ENCODE results near the gene BUD23.
A peak's percentile ranks its signal among the peaks of the same experiment; 100 is the strongest.
"Not testable (repeated sequence)": the region's sequence is repeated elsewhere in the genome, so short reads cannot be mapped to it uniquely, and the experiment has no call there.

Gene BUD23

DNA sequence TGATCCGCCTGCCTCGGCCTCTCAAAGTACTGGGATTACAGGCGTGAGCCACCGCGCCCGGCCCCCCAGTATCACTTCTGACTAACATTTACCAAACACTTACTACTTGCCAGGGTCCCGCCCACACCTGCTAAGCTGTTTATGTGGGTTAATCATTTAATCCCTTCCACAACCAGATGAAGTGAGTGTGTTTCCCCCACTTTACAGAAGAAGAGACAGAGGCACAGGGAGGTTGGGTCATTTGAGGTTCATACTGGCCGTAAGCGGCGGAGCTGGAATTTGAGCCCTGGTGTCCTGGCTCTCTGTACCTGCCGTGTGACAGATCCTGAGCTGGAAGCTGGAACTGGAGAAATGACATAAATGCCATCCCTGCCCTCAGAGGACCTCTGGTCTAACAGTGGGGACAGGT, 30.9 kb upstream of the BUD23 start:
- no peak for TF ChIP-seq CTCF (conservative IDR thresholded peaks at IDR 0.05; ENCODE audit: control insufficient read depth, insufficient read depth, low read depth, low read length)
- no peak overlapping the region for H3K4me3 ChIP-seq (ENCODE audit: control insufficient read depth, low read depth, low read length)
- DNase-seq (ENCODE audit: low read depth) = no peak

DNA sequence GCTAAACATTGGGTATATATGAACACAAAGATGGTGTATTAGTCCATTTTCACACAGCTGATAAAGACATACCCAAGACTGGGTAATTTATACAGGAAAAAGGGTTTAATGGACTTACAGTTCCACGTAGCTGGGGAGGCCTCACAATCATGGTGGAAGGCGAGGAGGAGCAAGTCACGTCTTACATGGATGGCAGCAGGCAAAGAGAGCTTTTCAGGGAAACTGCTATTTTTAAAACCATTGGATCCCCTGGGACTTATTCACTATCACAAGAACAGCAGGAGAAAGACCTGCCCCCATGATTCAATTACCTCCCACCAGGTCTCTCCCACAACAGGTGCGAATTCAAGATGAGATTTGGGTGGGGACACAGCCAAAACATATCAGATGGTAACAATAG, 28.1 kb upstream of the BUD23 start:
- not testable (repeated sequence) for DNase-seq (ENCODE audit: low read depth); H3K4me3 ChIP-seq (ENCODE audit: control insufficient read depth, low read depth, low read length)

GRCh38 chr7:73659983-73660382, 23.4 kb upstream of the BUD23 start:
- DNase-seq (ENCODE audit: low read depth) = no peak
- no peak overlapping the region for H3K4me3 ChIP-seq (ENCODE audit: control insufficient read depth, low read depth, low read length)
- TF ChIP-seq CTCF (conservative IDR thresholded peaks at IDR 0.05; ENCODE audit: control insufficient read depth, insufficient read depth, low read depth, low read length) = no peak

- not testable (repeated sequence) for DNase-seq (ENCODE audit: low read depth); H3K4me3 ChIP-seq (ENCODE audit: control insufficient read depth, low read depth, low read length)
Observed at GRCh38 chr7:73660594-73660993, 22.8 kb upstream of the BUD23 start.

DNA sequence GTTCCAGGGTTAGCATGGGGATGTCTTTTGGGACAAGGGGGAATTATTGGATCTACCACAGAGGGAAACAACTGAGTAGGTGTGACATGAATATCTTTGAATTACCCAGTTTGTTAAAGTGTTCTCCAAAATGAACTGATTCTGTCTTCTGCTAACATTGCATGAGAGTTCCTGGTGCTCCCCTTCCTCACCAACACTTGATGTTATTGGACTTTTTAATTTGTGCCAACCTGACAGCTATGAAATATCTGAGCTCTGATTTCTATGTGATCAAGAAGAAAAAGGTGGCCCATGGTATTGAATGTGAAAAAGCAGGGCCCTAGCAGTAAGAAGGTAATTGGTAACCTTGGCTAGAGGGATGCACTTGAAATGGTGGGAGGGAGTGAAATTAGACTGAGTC, 20.4 kb upstream of the BUD23 start:
- no peak for TF ChIP-seq CTCF (conservative IDR thresholded peaks at IDR 0.05; ENCODE audit: control insufficient read depth, insufficient read depth, low read depth, low read length)

GRCh38 chr7:73667344-73668102, 15.9 kb upstream of the BUD23 start, which contains the start of gene VPS37D:
Gene VPS37D (plus strand): TSS chr7:73667831. CDS start chr7:73667959, 128 bp downstream.
- peak within 1 kb of the TSS; percentile 52 for H3K4me3 ChIP-seq (ENCODE audit: control insufficient read depth, low read depth, low read length)
- DNase-seq (ENCODE audit: low read depth) = peak; percentile 74
- TF ChIP-seq CTCF (conservative IDR thresholded peaks at IDR 0.05; ENCODE audit: control insufficient read depth, insufficient read depth, low read depth, low read length) = no peak

More for the DNA sequence above, 20.4 kb upstream of the BUD23 start:
- no peak overlapping the region for H3K4me3 ChIP-seq (ENCODE audit: control insufficient read depth, low read depth, low read length)
- DNase-seq (ENCODE audit: low read depth) = no peak

GRCh38 chr7:73668103-73668885, 15.1 kb upstream of the BUD23 start:
- H3K4me3 ChIP-seq (ENCODE audit: control insufficient read depth, low read depth, low read length) = peak overlapping the region; percentile 52
- no peak for DNase-seq (ENCODE audit: low read depth)
- no peak for TF ChIP-seq CTCF (conservative IDR thresholded peaks at IDR 0.05; ENCODE audit: control insufficient read depth, insufficient read depth, low read depth, low read length)

Measured in fibroblast of mammary gland (primary cell).